KBM-7 (cell line): ENCODE results near the gene TOP3A.
A peak's percentile ranks its signal among the peaks of the same experiment; 100 is the strongest.

Experiments
- DNase-seq: peaks from one replicate; pipeline ENCODE4 v3.0.0-alpha.2; 2015
- in situ Hi-C: fragments of 300-500 bp; cut with MboI; formaldehyde crosslinking; loops from 2 replicates; pipeline ENCODE4 v1.14.3; 2020; ENCODE audit warnings: low sequenced_read_pairs, low pct_unique_long_range_greater_than_20kb, mixed read lengths

The TOP3A gene

DNA sequence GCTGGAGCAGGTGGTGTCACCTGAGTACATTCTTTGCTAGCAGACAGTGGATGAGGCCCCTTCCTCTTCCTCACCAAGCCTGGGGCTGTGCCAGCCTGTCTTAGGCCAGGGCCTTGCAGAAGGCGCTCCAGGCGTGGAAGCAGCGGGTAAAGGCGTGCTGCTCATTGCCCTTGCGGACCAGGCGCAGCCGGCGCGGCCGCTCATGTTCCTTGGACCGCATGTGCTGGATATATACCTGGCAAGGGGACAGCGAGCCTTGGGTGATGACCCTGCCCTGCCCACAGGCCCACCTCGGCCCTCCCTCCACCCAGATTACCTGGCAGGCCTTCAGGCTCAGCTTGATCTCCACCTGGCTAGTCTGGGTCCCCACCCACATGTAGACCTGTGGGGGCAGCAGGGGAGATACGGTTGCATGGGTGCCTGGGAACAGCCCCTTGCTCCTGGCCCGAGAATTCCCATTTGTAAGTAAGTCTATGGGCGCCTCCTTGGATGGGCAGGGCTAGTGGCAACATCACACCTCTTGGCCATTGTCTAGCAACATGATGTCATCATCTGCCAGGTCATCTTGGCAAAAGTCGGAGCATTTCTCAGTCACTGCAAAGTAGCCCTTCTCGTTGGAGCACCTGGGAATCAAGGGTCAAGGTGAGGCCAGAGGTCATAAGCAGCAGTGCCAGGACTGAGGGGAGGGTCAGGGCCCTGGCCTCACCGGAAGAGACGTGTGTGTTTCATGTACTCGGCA lies 69.6 kb downstream of the TOP3A start:
- DNase-seq: no peak
- in situ Hi-C loops: no loop called here

DNA sequence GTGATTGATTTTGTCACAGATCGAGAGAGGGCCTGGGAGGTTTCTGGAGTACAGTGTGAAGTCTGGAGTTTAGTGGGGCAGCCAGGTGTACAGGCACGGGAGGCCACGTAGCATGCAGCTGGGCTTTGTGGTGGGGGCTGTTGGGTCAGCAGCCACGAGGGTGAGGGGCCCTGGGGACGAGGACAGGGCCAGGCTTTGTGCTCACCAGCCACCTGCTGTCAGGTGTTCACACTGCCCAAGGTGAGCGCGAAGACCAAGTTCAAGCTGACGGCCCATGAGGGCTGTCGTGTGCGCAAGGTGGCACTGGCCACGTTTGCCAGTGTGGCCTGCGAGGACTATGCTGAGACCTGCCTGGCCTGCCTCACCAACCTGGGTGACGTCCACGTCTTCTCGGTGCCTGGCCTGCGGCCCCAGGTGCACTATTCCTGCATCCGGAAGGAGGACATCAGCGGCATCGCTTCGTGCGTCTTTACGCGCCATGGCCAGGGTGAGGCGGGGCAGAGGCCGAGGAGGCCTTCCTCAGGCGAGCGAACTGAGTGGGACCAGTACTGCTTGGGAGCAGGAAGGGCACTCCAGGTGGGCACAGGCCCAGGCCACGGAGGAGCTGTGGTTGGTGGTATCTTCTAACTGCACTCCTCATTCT lies 73.4 kb downstream of the TOP3A start:
- in situ Hi-C loops: no loop called here

DNA sequence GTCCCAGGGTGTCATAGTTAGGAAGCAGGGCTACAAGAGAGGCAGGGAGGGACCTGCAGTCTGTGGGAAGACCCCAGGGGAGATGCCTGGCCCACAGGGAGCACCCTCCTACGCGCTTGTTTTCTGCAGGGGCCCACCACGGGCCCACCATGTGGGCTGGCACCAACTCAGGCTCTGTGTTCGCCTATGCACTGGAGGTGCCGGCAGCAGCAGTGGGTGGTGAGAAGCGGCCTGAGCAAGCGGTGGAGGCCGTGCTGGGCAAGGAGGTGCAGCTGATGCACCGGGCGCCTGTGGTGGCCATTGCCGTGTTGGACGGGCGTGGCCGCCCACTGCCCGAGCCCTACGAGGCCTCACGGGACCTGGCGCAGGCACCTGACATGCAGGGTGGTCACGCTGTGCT lies 74.3 kb downstream of the TOP3A start:
- in situ Hi-C loops: no loop called here
- DNase-seq: no peak

More for the DNA sequence above, 73.4 kb downstream of the TOP3A start:
- DNase-seq: no peak

DNA sequence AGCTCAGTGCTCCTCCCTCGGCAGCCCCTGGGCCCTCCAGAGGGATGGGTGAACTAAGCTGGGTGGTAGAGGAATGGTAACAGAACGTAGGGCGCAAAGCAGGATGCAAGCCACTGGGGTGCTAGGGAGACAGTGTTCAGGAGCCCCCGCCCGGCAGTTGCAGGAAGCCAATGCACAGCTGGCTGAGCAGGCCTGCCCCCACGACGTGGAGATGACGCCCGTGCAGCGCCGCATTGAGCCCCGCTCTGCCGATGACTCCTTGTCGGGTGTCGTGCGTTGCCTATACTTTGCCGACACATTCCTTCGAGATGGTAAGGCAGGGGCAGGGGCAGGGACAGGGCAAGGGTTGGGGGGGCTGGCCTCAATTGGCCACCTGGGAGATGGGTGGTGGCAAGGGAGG lies 76.5 kb downstream of the TOP3A start:
- DNase-seq: no peak
- in situ Hi-C loops: no loop called here

DNA sequence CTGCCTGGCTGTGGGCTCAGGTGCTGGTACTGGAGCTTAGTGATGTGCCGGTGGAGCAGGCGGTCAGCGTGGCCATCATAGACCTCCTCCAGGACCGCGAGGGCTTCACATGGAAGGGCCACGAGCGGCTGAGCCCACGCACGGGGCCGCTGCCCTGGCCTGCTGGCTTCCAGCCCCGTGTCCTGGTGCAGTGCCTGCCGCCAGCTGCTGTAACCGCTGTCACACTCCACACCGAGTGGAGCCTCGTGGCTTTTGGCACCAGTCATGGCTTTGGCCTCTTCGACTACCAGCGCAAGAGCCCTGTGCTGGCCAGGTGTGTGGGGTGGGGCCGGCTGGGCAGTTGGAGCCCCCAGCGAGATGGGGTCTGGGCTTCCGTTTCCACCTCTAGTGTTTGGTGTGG lies 77.3 kb downstream of the TOP3A start:
- in situ Hi-C loops: no loop called here
- DNase-seq: no peak

DNA sequence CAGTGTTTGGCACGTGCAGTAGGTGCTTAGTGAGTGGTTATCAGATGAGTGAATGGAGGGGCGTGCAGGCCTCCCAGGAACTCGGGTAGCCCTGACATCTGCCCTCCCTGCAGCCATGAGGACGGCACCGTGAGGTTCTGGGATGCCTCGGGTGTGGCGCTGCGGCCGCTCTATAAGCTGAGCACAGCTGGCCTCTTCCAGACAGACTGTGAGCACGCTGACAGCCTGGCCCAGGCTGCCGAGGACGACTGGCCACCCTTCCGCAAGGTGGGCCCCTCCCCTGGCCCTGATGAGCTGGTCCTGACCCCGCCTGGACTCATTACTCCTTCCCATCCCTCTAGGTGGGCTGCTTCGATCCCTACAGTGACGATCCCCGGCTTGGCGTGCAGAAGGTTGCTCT lies 78.3 kb downstream of the TOP3A start:
- in situ Hi-C loops: no loop called here
- DNase-seq: no peak

DNA sequence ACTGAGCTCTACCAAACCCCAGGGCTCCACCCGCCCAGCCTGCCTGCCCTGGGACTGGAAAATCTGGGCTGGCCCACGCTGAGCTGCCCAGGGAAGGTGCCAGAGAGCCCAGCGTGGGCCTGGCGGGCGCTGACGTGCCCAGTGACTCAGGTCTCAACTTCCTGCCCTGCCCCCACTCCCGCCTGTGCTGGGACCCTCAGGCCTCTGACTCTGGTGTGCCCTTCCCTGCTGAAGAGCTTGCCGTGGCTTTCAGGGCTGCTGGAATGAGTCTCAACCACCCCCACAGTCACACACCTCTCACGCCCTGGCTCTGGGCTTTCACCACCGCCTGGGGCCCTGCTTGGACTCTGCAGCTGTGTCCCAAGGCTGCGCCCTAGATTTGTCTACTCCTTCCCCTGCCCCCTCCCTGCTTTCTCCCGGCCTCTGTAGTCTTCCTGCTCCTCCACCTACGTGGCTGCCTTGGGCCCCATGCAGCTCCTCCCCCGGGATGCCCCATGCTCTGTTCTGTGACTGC lies 79.0 kb downstream of the TOP3A start:
- DNase-seq: no peak

DNA sequence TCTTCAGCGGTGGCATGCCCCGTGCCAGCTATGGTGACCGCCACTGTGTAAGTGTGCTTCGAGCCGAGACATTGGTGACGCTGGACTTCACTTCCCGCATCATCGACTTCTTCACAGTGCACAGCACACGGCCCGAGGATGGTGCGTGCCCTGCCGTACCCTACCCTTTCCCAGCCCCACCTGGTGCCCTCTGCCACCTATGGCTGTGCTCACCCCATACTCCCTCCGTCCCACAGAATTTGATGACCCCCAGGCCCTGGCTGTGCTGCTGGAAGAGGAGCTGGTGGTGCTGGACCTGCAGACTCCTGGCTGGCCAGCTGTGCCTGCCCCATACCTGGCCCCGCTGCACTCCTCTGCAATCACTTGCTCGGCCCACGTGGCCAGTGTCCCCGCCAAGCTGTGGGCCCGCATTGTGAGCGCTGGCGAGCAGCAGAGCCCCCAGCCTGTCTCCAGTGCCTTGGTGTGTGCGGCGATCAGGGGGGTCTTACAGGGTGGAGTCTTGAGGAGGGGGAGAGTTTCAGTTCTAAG lies 79.9 kb downstream of the TOP3A start:
- in situ Hi-C loops: no loop called here

More for the DNA sequence above, 79.0 kb downstream of the TOP3A start:
- in situ Hi-C loops: no loop called here

DNA sequence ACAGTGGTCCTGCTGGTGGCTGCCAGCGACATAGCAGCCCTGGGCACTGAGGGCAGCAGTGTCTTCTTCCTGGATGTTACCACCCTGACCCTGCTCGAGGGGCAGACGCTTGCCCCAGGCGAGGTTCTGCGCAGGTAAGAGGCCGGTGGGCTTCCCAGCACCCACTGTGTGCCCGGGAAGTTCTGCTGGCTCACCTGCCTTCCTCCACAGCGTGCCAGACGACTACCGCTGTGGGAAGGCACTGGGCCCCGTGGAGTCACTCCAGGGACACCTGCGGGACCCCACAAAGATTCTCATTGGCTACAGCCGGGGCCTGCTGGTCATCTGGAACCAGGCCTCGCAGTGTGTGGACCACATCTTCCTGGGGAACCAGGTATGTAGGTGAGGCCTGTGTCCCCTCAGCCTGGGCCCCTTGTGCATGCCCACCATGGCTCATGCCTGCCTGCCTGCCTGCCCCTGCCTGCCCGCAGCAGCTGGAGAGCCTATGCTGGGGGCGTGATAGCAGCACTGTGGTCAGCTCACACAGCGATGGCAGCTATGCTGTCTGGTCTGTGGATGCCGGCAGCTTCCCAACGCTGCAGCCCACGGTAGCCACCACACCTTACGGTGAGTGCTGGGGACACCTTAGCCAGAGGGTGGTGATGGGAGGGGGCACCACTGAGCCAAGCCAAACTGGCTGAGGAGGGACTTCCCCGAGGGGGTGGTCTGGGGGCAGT lies 80.8 kb downstream of the TOP3A start:
- in situ Hi-C loops: no loop called here
- no peak for DNase-seq

More for the DNA sequence above, 79.9 kb downstream of the TOP3A start:
- DNase-seq: no peak

DNA sequence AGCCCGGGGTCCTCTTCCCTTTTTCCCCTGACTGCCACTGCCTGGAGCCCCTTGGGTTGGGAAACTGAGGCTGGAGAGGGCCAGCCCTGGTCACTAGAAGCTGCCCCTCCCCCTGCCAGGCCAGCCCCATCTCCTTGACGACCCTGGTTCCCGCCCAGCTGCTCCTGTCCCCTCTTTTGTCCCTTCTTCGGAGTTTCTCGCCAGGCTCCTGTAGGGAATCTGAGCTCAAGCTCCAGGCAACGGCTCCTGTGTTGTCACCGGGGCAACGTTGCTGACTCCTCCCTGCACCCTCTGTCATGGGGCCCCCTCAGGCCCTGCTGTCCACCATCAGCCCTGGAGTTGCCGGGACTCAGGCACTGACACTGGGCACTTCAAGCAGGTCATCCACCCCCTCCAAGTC lies 83.6 kb downstream of the TOP3A start:
- in situ Hi-C loops: no loop called here
- DNase-seq: no peak

DNA sequence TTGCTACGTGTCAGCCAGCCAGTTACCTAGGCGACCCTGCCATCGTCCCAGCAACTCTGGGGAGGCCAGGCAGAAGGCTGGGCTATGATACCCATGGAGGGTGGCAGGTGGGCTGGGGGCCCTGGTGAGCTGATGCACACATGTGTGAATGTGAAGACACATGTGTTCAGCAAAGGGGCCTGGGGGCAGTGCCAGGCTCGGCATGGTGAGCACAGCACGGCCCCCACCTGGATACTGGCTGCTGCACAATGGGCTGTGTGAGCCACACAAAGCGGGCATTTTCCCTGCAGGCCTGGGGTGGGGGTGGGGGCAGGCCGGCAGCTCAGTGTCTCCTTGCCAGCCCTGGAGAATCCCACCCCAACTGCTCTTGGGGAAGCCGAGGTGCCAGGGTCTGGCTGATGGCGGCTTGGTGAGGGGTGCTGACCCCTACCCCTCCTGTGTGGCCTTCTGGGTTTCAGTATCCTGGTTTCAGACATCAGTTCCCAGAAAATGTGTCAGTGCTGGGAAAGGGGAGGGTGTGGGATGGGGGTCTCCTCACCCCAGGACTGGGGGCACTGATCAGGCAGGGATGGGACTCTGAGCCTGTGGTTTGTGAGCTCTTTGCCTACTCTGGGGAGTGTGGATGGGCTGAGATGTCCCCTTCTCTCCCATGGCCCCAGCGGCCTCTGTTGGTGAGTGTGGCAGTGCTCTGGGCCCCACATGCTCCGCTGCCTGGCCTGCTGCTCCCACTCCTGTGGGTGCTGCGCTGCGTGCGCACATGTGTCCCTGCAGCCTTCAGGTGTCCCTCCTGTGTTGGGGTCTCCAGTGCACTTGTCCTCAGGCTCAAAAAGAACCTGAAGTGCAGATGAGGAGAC lies 84.3 kb downstream of the TOP3A start:
- in situ Hi-C loops: no loop called here
- no peak for DNase-seq

DNA sequence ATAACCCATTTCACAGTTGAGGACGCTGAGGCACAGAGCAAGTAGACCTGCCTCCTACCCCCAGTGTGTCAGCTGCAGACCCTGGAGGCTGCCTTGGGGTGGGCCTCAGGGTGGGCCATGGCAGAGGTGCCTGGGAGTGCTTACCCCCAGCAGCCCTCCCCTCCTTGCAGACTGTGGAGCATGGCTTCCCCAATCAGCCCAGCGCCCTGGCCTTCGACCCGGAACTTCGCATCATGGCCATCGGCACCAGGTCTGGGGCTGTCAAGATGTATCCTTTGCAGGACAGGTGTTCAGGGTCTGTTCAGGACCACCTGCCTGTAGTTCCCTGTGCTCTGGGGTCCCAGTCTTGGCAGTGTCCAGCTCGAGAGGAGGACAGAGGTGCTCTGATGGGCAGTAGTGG lies 85.0 kb downstream of the TOP3A start:
- in situ Hi-C loops: no loop called here
- no peak for DNase-seq

DNA sequence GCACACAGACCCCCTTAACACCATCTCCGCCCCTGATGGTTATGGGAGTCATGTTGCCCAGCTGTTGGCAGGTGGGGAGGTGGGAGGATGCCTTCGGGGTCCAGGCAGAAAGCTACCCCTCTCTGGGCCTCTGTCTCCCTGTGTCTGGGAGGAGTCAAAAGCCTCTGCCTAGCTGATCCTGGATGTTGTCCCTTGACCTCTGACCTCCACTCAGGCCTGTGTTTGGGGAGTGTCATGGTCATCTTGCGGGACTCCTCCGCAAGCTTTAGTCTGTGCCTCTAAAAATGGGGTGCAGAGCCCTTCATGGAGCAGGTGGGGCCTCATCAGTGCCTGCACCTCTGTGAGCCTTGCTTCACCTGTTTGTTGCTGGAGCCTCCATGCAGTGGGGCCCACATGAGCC lies 85.5 kb downstream of the TOP3A start:
- no peak for DNase-seq
- in situ Hi-C loops: no loop called here

DNA sequence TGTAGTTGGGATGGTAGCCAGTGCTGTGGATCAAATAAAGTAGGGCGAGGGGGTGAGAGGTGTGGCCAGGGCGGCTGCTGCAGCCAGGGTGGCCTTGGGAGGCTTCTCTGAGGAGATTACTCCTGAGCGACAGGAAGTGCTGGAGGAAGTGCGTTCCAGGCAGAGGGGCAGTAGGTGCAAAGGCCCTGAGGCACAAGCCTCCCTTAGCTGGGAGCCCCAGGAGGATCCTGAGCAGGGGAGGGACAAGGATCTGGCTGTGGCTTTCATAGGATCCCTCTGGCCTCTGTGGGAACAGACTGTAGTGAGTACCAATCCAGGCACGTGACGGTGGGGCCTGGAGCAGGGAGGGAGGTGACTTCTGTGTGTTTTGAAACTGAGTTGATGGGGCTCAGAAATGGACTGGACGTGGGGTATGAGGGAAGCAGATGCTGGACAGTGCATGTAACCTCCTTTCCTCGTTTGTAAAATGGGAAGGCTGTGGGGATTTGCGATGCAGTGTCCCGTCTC lies 86.6 kb downstream of the TOP3A start:
- in situ Hi-C loops: no loop called here

DNA sequence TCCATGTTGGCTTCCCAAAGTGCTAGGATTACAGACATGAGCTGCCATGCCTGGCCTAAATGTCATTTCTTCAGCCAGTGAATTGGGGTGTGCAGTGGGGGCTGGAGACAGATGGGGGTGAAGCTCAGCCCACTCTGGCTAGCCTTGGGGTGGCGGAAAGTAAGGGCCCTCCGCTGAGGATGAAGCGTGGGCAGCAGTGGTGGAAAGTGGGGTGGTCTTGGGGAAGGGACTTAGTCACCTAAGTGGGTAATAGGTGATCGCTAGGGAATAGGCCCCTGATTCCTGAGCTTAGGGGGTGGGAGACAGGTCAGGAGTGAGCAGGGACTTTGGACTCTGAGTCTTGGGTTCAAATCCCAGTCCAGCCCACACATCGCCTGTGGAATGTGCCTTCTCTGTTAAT lies 87.2 kb downstream of the TOP3A start:
- in situ Hi-C loops: no loop called here
- DNase-seq: no peak

More for the DNA sequence above, 86.6 kb downstream of the TOP3A start:
- no peak for DNase-seq

DNA sequence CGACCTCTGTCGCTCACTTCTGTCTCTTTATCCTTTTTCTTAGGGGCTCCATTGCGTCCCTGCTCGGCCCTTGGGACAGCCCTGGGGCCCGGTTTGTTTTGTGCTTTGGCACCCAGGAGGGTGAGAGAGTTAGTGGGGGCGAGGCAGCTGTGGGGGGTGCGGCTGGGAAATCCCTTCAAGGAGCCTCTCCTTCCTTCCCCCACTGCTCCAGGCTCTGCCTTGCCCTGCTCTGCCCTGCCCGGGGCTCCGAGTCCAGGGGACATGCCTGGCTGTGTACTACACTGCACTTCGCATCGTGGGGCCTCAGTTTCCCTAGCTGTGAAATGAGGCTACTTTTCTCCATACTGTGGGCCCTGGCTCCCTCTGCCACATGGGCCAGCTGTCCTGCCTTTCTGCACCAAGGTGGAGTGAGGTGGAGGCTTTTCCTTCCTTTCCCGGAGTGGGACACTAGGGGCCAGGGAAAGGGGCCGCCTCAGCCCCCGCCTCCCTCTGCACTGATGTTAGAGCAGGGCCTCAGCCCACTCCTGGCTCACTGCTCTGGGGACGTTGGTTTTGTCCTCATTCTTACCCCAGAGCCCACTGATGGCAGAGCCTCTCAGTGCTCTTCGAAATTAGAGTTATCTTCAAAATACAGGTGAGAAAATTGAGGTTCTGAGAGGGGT lies 88.4 kb downstream of the TOP3A start:
- in situ Hi-C loops: no loop called here
- no peak for DNase-seq

DNA sequence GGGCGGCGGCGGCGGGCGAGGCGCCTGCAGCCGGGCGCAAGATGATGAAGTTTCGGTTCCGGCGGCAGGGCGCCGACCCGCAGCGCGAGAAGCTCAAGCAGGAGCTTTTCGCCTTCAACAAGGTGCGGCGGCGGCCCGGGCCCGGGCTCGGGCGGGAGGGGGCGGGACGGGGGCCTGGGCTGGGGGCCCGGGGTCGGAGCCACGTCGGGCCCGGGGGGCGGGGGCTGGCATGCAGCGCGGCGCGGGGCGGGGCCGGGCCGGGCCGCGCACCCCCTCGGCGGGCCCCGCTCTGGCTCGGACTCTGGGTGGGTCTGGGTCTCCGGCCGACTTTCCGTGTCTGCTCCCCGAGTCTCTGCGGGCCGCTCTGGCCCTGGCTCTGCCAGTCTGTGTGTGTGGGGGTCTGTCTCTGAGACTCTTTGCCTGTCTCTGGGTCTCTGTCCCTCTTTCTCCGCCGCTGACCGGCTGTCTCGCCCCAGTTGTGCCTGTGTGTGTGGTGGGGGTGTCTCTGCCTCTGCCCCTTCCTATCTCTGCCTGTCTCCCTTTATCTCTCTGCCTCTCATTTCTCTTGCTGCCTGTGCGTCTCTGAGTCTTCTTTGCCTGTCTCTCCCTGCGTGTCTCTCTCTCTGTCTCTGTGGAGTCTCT lies 89.0 kb downstream of the TOP3A start:
- DNase-seq: peak; percentile 35
- in situ Hi-C loops: no loop called here

DNA sequence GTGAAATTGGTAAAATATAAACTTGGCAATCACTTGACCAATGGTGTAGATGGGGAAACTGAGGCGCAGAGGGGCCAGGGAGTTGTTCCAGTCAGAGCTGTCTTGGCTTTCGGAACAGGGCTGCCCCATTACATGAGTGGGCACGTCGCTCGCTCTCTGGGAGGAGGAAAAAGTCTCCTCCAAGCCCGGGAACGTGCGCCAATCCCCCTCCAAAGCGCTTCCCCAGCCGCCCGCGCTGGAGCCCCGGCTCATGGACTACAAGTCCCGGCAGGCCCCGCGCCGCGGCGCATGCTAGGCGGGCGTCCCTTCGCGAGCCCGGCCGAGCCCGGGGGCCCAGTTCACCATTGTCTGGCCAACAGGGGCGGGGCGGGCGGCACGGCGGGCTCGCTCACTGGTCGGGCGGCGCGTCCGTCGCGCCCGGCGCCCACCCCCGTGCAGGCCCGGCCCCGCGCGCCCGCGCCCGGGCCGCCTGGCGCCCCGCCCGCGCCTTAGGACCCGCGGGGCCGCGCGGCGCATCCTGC lies 89.6 kb downstream of the TOP3A start, which contains the start of gene LLGL1:
LLGL1 (plus strand) TSS at position 515 of the 521 bp plus-strand sequence. CDS start 48 bp downstream, outside the sequence.
- DNase-seq: peak; percentile 94
- in situ Hi-C loops: no loop called here
